Activated CD8-positive, alpha-beta memory T cell treated with anti-CD3 and anti-CD28 coated beads, Interleukin-2, amount 50 U/mL, for 48 hours (primary cell): ENCODE results near the gene WDCP.
"Not testable (repeated sequence)": the region's sequence is repeated elsewhere in the genome, so short reads cannot be mapped to it uniquely, and the experiment has no call there.

ENCODE experiments used
- DNase-seq: peaks from one replicate; pipeline ENCODE4 v3.0.0-alpha.2; 2020

Gene WDCP

GRCh38 chr2:24046930-24047702 lies at the start of gene WDCP:
Gene WDCP, minus strand, starts transcription at chr2:24047391. Its CDS starts 7,897 bp downstream, at chr2:24039494.
- DNase-seq: peak; percentile 93

GRCh38 chr2:24095171-24095677 lies 48.0 kb upstream of the WDCP start:
- DNase-seq: not testable (repeated sequence)

- DNase-seq: not testable (repeated sequence)
Observed at GRCh38 chr2:24093270-24093669, 46.1 kb upstream of the WDCP start.

- no peak for DNase-seq
Observed at GRCh38 chr2:24088821-24089359, 41.7 kb upstream of the WDCP start.

- no peak for DNase-seq
Observed at GRCh38 chr2:24087032-24087431, 39.8 kb upstream of the WDCP start.

GRCh38 chr2:24086241-24086640 lies 39.0 kb upstream of the WDCP start:
- no peak for DNase-seq

GRCh38 chr2:24085200-24085489 lies 38.0 kb upstream of the WDCP start:
- DNase-seq: no peak

GRCh38 chr2:24084386-24085199 lies 37.4 kb upstream of the WDCP start, which contains the start of gene TP53I3:
Gene TP53I3, minus strand, starts transcription at chr2:24084834. Its CDS starts 508 bp downstream, at chr2:24084326.
- peak; percentile 97 for DNase-seq

GRCh38 chr2:24083567-24084385 lies 36.6 kb upstream of the WDCP start:
- no peak for DNase-seq

- DNase-seq: no peak
Observed at GRCh38 chr2:24082787-24083566, 35.8 kb upstream of the WDCP start.

- DNase-seq: no peak
Observed at GRCh38 chr2:24080701-24081100, 33.5 kb upstream of the WDCP start.

- DNase-seq: no peak
Observed at GRCh38 chr2:24077879-24078278, 30.7 kb upstream of the WDCP start.

GRCh38 chr2:24077535-24077877 lies 30.3 kb upstream of the WDCP start:
- no peak for DNase-seq

- peak; percentile 59 for DNase-seq
Observed at GRCh38 chr2:24076849-24077534, 29.8 kb upstream of the WDCP start.

- DNase-seq: peak; percentile 98
Observed at GRCh38 chr2:24075915-24076848, 29.0 kb upstream of the WDCP start, which contains the start of gene SF3B6. Gene SF3B6, minus strand, starts transcription at chr2:24076326. Its CDS starts 97 bp downstream, at chr2:24076229.

GRCh38 chr2:24075259-24075658 lies 28.1 kb upstream of the WDCP start:
- DNase-seq: peak; percentile 37

GRCh38 chr2:24073816-24074215 lies 26.6 kb upstream of the WDCP start:
- peak; percentile 48 for DNase-seq

- no peak for DNase-seq
Observed at GRCh38 chr2:24072259-24072658, 25.1 kb upstream of the WDCP start.

- no peak for DNase-seq
Observed at GRCh38 chr2:24065341-24065740, 18.1 kb upstream of the WDCP start.
